ENCODE data around the gene USH2A. TPM values are rescaled to one million over a fixed set of nuclear protein-coding genes. Genes with fewer than 3 reads are reported as not detected.

USH2A gene
- polyA plus RNA-seq, 2 of the 4 experiments (the other 2 are of a cell fraction): not detected

- TF ChIP-seq MYC (IDR thresholded peaks at IDR 0.05; ENCODE audit: borderline replicate concordance, low read length) (no peak), HOXB13 (CRISPR knock-in tag; IDR thresholded peaks at IDR 0.05; ENCODE audit: low read depth) (no peak), BHLHE40 (IDR thresholded peaks at IDR 0.05; ENCODE audit: low read depth, low read length) (no peak), HEYL (CRISPR knock-in tag; IDR thresholded peaks at IDR 0.05) (no peak), HOXB5 (CRISPR knock-in tag; IDR thresholded peaks at IDR 0.05) (no peak), RNF2 (IDR thresholded peaks at IDR 0.05; ENCODE audit: borderline replicate concordance, low read depth) (no peak), ZFP36 (IDR thresholded peaks at IDR 0.05; ENCODE audit: borderline replicate concordance, partially characterized antibody) (no peak), SMC3 (IDR thresholded peaks at IDR 0.05) (no peak), FOSL2 (IDR thresholded peaks at IDR 0.05) (no peak), FOSL2 (CRISPR knock-in tag; IDR thresholded peaks at IDR 0.05) (no peak), NFE2L2 (conservative IDR thresholded peaks at IDR 0.05; ENCODE audit: low read length) (no peak), CBX2 (IDR thresholded peaks at IDR 0.05; ENCODE audit: borderline replicate concordance, low read depth) (no peak), MAX (IDR thresholded peaks at IDR 0.05) (no peak), POLR2AphosphoS2 (conservative IDR thresholded peaks at IDR 0.05; ENCODE audit: low read length) (no peak), FOSB (CRISPR knock-in tag; IDR thresholded peaks at IDR 0.05) (no peak), CHD4 (IDR thresholded peaks at IDR 0.05; ENCODE audit: borderline replicate concordance) (no peak), CBX8 (IDR thresholded peaks at IDR 0.05) (no peak), POLR2A (IDR thresholded peaks at IDR 0.05; ENCODE audit: low read length) (no peak), EHF (CRISPR knock-in tag; IDR thresholded peaks at IDR 0.05) (no peak), MAZ (IDR thresholded peaks at IDR 0.05; ENCODE audit: borderline replicate concordance, low read depth, low read length) (no peak)
Measured at GRCh38 chr1:215672482-215672881, 750.8 kb downstream of the USH2A start.

GRCh38 chr1:215669806-215670491, 753.3 kb downstream of the USH2A start:
- TF ChIP-seq REST (IDR thresholded peaks at IDR 0.05): no peak
- TF ChIP-seq HOXA7 (CRISPR knock-in tag; IDR thresholded peaks at IDR 0.05): no peak
- TF ChIP-seq CEBPB (IDR thresholded peaks at IDR 0.05): no peak
- no peak for TF ChIP-seq TP53 (CRISPR knock-in tag; IDR thresholded peaks at IDR 0.05)
- TF ChIP-seq JUN (IDR thresholded peaks at IDR 0.05): no peak
- Histone ChIP-seq H3K27ac (no peak overlapping the region), H3K4me2 (no peak overlapping the region), H3K4me3 (no peak overlapping the region), H3K4me1 (no peaks in the 10 kb centered on the region), H3K9me3 (no peaks in the 10 kb centered on the region)
- FAIRE-seq (no peak), ATAC-seq (no peak), DNase-seq (ENCODE audit: low read depth in 1 of 2, low spot score in 1 of 2) (no peak)
- ChIA-PET CTCF (no interaction called here), POLR2A (no interaction called here)
- WGBS (ENCODE audit: missing lambda C conversion rate): 2% methylated on average over 4 of the region's 4 CpGs

More at GRCh38 chr1:215672482-215672881, 750.8 kb downstream of the USH2A start:
- DNase-seq (ENCODE audit: low read depth in 1 of 2, low spot score in 1 of 2): no peak
- no peak for ATAC-seq
- H3K27ac ChIP-seq: no peak overlapping the region
- H3K4me2 ChIP-seq: no peak overlapping the region
- ChIA-PET CTCF (no interaction called here), POLR2A (no interaction called here)
- no peaks in the 10 kb centered on the region for H3K9me3 ChIP-seq
- no peaks in the 10 kb centered on the region for H3K4me1 ChIP-seq
- WGBS (ENCODE audit: missing lambda C conversion rate): 31% methylated on average over 2 of the region's 2 CpGs
- no peak overlapping the region for H3K4me3 ChIP-seq
- no peak for FAIRE-seq
